ENCODE data around the gene TOMM40. TPM values are rescaled to one million over a fixed set of nuclear protein-coding genes. Genes with fewer than 3 reads are reported as not detected.
"Not testable (repeated sequence)": the region's sequence is repeated elsewhere in the genome, so short reads cannot be mapped to it uniquely, and the experiment has no call there.

Gene TOMM40
- total RNA-seq, 1 experiment from 2014 or later, result 106 TPM

DNA sequence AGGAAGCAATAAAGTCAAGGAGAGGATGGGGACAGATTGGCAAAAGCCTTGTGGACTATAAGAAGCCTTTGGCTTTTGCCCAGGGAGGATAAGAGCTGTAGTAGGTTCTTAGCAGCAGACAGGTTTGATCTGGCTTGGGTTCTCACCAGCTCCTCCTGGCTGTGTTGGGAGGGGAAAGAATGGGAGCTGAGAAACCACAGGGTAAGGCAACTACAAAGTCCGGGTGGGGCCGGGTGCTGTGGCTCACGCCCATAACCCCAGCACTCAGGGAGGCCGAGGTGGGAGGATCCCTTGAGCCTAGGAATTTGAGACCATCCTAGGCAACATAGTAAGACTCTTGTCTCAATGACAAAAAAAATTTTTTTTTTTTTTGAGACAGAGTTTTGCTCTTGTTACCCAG, 24.4 kb upstream of the TOMM40 start:
- DNase-seq (ENCODE audit: low read depth, low spot score), result no peak
- in situ Hi-C loops (cut with HindIII; ENCODE audit: low pct_unique_long_range_greater_than_20kb, low sequenced_read_pairs), result no loop called here

DNA sequence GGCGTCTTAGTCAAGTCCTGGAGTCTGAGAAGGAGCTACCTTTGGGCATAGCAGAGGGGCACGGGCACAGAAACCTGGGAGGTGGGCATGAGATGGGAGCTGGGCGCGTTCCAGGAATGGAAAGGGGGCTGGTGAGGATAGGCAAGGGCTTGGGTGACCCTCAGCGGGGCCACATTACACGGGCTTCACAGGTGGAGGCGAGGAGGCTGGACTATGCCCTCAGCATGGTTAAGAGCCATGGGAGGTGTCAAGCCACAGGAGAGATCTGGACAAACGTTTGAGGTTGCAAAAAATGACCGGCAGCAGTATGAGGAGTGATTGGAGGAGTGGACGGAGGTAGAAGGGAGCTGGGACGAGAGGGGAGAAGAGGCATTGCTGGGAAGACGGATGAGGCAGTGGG, 23.5 kb upstream of the TOMM40 start:
- DNase-seq (ENCODE audit: low read depth, low spot score), result no peak
- in situ Hi-C loops (cut with HindIII; ENCODE audit: low pct_unique_long_range_greater_than_20kb, low sequenced_read_pairs), result no loop called here

GRCh38 chr19:44869733-44870470, 21.2 kb upstream of the TOMM40 start:
- DNase-seq (ENCODE audit: low read depth, low spot score), result no peak
- in situ Hi-C loops (cut with HindIII; ENCODE audit: low pct_unique_long_range_greater_than_20kb, low sequenced_read_pairs), result no loop called here

GRCh38 chr19:44871809-44872208, 19.2 kb upstream of the TOMM40 start:
- DNase-seq (ENCODE audit: low read depth, low spot score), result no peak
- in situ Hi-C loops (cut with HindIII; ENCODE audit: low pct_unique_long_range_greater_than_20kb, low sequenced_read_pairs), result no loop called here

GRCh38 chr19:44872661-44873060, 18.4 kb upstream of the TOMM40 start:
- no peak for DNase-seq (ENCODE audit: low read depth, low spot score)
- in situ Hi-C loops (cut with HindIII; ENCODE audit: low pct_unique_long_range_greater_than_20kb, low sequenced_read_pairs), result no loop called here

- in situ Hi-C loops (cut with HindIII; ENCODE audit: low pct_unique_long_range_greater_than_20kb, low sequenced_read_pairs), result no loop called here
- no peak for DNase-seq (ENCODE audit: low read depth, low spot score)
These were observed 16.7 kb upstream of the TOMM40 start for GRCh38 chr19:44874317-44874716.

GRCh38 chr19:44875666-44876451, 15.2 kb upstream of the TOMM40 start:
- in situ Hi-C loops (cut with HindIII; ENCODE audit: low pct_unique_long_range_greater_than_20kb, low sequenced_read_pairs), result no loop called here
- no peak for DNase-seq (ENCODE audit: low read depth, low spot score)

DNA sequence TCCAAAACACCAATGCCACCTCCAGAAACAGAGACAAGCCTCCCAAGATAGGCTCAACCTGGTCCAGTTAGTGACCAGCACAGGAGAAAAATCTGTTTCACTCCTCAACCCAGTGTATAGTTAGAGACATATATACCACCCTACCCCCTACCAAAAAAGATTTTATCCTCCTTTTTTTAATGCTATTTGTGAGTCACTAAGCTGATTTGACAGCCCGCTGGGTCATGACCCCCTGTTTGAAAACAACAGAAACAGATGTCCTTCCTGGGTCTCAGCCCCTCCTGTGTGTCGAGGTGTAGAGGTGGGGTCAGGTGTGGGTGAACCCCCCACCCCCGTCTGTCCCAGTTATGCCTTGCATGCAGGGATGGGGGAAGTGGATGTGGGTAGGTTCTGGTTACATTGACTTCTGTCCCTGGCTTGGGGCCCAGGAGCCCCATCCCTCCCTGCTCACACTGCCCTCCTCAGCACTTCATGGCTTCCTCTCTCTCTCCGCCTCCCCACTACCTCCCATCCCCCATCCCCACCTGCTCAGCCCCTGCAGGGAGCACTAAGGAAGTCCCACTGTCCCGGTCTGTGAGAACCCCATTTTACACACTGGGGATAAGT, 14.0 kb upstream of the TOMM40 start:
- DNase-seq (ENCODE audit: low read depth, low spot score), result no peak
- in situ Hi-C loops (cut with HindIII; ENCODE audit: low pct_unique_long_range_greater_than_20kb, low sequenced_read_pairs), result no loop called here

- no peak for DNase-seq (ENCODE audit: low read depth, low spot score)
- in situ Hi-C loops (cut with HindIII; ENCODE audit: low pct_unique_long_range_greater_than_20kb, low sequenced_read_pairs), result no loop called here
These were observed 12.8 kb upstream of the TOMM40 start for GRCh38 chr19:44878120-44878865.

DNA sequence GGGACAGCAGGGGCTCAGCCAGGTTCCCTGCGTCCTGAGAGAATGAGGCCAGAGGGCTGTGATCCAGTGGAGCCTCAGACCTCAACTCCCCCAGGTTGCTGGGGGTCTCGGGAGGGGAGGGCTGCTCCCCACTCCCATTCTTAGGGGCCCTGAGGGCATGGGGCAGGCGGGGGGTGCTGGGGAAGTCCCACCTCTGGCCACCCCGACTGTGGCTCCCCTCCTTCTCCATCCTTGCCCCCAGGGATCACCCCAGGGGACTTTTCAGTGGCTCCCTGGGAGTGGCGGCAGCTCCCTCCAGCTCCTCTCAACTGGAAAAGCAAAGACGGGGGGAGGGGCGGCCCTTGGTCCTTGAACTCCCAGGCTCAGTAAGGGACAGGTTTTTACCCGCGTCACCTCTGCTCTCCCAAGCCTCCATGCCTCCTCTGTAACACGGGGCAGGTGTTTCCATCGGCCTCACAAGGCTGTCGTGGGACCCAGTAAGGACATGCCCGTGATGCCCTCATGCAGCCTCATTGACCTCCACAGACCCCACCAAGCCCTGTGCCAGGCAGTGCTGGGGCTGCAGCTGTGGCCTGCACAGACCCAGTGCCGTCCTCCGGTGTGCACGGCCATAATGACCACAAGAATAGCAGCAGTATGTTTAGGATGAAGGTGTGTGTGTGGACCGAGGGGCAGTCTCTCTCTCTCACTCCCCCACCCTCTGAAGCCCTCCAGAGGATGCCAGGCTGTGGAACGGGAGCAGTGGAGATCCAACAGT, 11.6 kb upstream of the TOMM40 start:
- DNase-seq (ENCODE audit: low read depth, low spot score), result no peak

DNA sequence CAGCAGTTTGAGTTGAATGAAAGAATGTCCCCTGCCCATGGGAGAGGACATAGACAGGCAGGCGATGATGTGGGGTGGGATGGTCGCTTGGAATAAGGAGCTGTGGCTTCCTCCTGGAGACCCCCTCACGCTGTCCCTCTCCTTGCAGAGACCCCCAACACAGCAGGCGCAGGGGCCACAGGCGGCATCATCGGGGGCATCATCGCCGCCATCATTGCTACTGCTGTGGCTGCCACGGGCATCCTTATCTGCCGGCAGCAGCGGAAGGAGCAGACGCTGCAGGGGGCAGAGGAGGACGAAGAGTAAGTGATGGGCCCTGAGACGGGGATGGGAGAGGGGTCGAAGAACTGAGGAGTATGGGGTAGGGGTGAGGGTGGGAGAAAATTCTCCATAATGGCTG, 9.0 kb upstream of the TOMM40 start:
- in situ Hi-C loops (cut with HindIII; ENCODE audit: low pct_unique_long_range_greater_than_20kb, low sequenced_read_pairs), result no loop called here
- no peak for DNase-seq (ENCODE audit: low read depth, low spot score)

More for the DNA sequence above, 11.6 kb upstream of the TOMM40 start:
- in situ Hi-C loops (cut with HindIII; ENCODE audit: low pct_unique_long_range_greater_than_20kb, low sequenced_read_pairs), result no loop called here

- DNase-seq (ENCODE audit: low read depth, low spot score); in situ Hi-C loops (cut with HindIII; ENCODE audit: low pct_unique_long_range_greater_than_20kb, low sequenced_read_pairs): not testable (repeated sequence)
These were observed 8.2 kb upstream of the TOMM40 start for GRCh38 chr19:44882619-44883397.

DNA sequence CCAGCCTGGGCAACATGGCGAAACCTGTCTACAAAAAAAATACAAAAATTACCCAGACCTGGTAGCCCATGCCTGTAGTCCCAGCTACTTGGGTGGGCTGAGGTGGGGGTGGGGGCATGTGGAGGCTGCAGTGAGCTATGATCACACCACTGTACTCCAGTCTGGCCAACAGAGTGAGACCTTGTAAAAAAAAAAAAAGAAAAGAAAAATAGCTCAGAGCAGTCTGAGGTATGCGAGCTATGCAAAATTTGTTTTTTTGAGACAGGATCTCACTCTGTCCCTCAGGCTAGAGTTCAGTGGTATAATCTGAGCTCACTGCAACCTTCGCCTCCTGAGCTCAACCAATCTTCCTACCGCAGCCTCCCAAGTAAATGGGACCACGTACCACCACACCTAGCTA, 7.1 kb upstream of the TOMM40 start:
- in situ Hi-C loops (cut with HindIII; ENCODE audit: low pct_unique_long_range_greater_than_20kb, low sequenced_read_pairs), result no loop called here
- no peak for DNase-seq (ENCODE audit: low read depth, low spot score)

DNA sequence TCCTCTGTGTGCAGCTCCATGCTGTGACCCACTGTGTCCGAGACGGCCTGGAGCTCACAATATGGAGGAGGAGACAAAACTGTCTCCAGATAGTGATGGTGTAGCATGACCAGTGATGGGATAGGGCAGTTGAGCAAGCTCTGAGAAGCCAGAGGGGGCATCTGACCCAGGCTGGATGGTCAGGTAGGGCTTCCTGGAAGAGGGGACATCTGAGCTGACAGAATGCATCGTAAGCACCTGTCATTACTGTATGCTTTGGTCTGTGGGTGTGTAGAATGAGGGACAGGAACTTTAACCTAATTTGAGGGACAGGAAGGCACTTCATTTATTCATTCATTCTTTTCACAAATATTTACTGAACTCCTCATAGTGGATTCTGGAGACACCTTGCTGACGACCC, 6.5 kb upstream of the TOMM40 start:
- DNase-seq (ENCODE audit: low read depth, low spot score), result no peak
- in situ Hi-C loops (cut with HindIII; ENCODE audit: low pct_unique_long_range_greater_than_20kb, low sequenced_read_pairs), result no loop called here

- in situ Hi-C loops (cut with HindIII; ENCODE audit: low pct_unique_long_range_greater_than_20kb, low sequenced_read_pairs), result no loop called here
These were observed 4.9 kb upstream of the TOMM40 start for GRCh38 chr19:44886141-44886540.

DNA sequence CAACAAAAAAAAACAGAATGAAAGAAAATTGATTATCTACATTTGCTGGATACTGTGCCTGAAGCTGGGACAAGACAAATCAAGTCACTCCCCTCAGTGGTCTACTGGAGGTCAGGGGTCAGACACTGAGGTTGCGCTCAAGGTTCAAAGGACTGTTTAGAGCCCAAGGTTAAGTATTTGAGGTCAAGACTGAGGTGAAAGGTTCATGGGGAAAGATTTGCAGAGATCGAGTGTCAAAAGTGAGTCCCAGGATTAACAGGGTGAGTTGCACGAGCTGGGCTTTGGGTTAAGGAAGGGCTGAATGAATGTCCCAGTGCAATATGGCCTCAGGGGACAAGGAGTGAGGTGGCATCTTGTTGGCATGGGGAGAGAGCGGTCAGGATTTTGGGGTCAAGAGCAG, 3.4 kb upstream of the TOMM40 start:
- in situ Hi-C loops (cut with HindIII; ENCODE audit: low pct_unique_long_range_greater_than_20kb, low sequenced_read_pairs), result no loop called here

More at GRCh38 chr19:44886141-44886540, 4.9 kb upstream of the TOMM40 start:
- no peak for DNase-seq (ENCODE audit: low read depth, low spot score)

GRCh38 chr19:44888335-44888734, 2.7 kb upstream of the TOMM40 start:
- DNase-seq (ENCODE audit: low read depth, low spot score); in situ Hi-C loops (cut with HindIII; ENCODE audit: low pct_unique_long_range_greater_than_20kb, low sequenced_read_pairs): not testable (repeated sequence)

More for the DNA sequence above, 3.4 kb upstream of the TOMM40 start:
- no peak for DNase-seq (ENCODE audit: low read depth, low spot score)

Data from SK-MEL-5 (cell line).